NCI-H510A treated with DMSO at 0.1 percent for 48 hours (cell line): Measurements from ENCODE around the gene ETV1.

ENCODE experiments used
- DNase-seq: peaks from one replicate; lab custom pipeline; 2025; lab: John Stamatoyannopoulos, UW

ETV1 gene

DNA sequence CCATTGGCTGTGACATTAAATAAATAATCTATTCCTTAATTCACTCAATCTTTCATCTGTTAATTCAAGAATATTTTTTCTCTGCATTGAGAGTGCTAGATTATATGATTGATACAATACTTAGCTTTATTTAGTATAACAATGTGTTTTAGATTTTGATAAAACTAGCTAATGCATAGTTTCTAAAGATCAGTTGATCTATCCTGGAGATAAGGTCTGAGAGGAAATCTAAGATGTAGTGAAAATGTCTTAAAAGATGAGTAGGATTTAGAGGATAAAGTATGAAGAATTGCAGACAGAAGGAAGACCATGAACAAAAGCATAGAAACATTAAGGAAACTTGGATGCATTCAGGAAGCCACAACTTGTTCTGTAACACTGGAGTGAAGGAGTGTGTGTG is 110.3 kb downstream of the ETV1 start:
- DNase-seq = no peak

DNA sequence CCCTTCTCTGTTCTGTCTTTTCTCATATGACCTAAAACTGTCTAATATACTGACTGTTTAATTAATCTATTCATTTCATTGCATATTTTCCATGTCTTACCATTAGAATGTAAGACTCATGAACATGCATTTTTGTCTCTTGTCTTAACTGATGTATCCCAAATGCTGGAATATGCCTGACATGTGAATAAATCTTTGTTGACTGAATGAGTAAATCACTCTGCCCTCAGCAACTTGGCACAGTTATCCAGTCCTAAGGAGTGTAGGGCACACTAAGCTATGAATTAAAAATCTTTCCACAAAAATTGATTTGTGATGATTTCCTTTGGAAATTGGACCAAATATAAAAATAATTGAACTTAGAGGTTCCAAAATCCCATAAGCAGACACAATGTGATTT is 111.3 kb downstream of the ETV1 start:
- no peak for DNase-seq

DNA sequence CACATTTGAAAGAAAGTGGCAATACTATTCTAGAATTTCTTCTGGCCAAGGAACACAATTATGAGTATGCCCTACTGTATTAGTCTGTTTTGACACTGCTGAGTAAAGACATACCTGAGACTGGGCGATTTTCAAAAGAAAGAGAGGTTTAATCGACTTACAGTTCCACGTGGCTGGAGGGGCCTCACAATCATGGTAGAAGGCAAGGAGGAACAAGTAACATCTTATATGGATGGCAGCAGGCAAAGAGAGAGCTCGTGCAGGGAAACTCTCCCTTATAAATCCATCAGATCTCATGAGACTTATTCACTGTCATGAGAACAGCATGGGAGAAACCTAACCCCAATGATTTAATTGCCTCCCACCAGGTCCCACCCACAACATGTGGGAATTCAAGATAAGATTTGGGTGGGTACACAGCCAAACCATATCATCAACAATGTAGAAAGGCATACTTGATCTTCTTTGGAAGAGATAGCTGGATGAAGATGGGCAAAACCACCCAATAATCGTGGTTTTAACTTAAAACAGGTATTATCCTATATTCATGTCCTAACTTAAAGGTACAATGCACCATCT is 113.9 kb downstream of the ETV1 start:
- DNase-seq = no peak

DNA sequence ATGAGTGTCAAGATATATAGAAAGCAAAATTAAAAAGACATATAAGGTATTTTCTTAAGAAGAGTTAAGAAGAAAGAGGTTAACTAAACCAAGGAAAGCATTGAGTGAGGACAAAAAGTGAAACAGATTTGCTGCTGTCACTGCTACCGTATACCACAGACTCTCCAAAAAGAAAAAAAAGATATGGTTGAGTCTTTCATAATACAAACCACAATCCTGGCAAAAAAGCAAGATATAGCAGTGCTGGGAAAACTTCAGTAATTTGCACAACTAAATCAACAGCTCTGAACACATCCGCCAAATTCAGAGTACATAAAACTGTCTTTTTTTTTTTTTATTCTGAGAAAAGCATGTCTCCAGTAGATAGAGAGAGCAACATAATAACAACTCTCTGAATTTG is 114.7 kb downstream of the ETV1 start:
- DNase-seq = no peak

DNA sequence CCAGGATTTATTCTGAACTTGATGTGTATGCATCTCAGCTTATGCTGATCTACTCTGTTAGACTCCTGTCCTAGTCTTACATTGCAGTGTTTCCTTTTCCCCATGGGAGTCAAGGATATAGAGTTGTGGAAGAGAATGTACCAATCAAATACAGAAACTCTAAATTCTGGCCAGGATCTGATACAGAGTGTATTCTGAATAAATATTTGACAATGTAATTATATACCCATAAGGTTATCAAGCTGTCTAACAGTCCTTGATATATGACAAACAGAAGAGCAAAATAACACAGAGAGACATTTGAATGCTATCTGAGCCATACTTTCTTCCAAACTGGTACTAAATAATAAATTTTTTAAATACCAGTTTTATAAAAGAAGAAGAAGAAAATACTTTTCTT is 116.8 kb downstream of the ETV1 start:
- no peak for DNase-seq

DNA sequence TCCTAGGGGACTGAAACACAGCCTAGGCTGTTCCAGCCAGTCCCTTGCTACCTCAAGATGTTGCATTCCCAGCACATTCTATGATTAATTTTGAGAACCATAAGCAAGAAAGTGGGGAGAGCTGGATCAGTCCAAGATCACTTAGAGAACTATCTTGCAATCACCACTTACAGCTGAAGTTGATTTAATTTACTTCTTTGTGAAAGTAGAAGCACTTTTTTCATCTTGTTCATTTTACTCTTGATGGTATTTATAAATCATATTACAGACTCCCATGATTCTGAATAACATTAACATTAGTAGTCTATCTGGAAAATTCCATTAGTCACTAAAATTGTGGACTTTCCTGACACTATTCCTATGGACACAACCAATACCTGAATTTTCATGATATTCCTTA is 118.5 kb downstream of the ETV1 start:
- DNase-seq = no peak

DNA sequence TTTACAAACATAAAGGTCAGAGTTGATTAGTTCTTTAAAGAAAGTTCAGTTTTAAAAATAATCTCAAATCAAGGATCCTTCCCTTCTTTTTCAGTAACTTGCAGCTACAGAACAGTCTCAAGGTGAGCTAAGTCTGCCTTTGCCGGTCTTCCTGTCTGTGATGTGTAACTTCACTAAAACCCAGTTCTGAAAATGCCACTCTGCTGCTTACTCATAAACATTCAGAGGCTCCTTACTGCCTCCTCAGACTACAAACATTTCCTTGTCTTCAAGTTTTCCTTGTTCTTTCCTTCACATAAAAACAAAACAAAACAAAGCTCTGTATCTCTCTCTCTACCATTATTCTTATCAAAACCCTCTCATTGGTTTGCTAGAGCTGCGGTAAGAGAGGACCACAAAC is 128.7 kb downstream of the ETV1 start:
- DNase-seq = no peak

DNA sequence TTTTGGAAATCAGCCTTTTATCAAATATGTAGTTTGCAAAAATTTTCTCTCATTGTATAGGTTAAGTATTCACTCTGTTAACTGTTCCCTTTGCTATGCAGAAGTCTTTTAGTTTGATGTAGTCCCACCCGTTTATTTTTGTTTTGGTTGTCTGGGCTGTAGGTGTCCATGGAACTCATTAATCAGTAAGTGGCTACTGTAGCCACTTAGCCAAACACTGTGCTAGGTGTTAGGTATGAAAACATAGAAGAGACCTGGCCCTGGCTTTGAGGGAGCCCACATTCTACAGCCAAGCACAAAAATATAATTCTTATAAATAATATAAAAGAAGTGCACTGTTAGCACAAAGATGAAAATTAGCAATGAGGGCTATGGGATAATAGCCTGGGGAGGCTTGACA is 133.5 kb downstream of the ETV1 start:
- no peak for DNase-seq

DNA sequence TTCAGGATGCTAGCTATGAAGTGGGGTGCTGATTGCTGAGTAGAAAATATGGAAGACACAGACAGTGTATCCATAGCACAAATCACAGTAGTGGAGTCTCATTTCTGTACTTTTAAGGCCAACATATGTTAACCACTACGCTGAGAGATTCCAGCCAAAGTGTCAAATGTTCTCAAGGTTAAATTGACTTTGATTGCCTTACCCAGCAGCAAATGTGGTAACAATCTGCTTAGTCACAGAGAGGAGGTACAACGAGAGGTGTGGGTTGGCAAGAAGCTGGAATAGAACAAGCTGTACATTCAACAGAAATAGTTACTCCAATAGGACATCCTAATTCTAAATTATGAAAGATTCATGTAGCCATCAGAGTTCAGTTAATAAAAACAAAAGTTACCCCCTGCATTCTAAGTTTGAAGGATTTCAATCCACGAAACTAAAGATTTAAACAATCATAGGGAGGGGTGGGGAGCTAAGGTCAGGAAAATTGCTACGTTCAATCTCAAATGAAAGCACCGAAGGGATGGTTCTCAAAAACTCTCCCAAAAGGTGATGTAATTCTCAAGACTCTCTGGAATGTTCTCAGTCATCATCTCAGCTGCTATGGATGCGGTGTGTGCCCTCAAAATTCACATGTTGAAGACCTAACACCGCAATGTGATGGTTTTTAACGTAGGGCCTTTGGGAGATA is 137.0 kb downstream of the ETV1 start:
- no peak for DNase-seq

DNA sequence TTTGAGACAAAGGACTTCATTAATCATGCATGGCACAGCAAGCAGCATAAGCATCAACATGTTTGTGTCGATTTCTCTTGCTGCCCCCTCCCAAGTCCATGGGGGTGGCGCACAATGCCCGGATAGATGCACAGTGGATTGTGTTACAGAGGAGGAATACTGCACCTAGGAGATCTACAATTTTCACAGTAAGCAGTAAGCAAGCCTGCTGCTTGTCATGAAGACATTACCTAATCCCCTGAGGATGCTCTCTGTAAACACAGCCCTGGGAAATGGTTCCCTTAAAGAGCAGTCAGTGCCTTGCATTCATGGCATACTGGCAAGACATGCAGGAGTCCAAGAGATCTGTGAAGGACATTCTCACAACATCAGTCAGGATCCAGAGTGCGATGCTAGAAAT is 137.7 kb downstream of the ETV1 start:
- no peak for DNase-seq

DNA sequence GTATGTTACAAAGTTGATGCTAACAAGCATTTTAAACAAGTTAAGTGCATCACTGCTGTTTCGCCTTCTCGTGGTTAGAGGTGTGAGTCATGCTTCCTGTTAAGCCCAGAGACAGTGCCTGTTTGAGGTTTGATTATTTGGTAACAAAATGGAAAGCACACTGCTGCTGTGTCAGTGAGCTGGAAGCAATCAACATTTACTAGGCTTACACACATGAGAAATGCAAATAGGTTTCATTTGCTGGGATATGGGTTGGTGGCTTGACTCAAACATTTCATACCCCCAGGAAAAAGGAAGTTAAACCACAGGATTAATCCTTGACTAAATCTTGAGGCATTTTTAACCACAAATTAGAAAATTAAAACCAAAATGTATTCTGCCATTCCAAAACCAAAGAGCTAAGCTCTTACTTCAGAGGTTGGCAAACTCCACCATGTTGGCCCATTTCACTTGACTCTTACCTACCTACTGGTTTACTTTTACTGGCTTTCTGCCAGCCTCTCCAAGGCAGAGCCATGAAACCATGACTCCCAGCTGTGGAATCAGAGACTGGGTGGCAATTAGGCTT is 139.2 kb downstream of the ETV1 start:
- DNase-seq = peak; percentile 59

DNA sequence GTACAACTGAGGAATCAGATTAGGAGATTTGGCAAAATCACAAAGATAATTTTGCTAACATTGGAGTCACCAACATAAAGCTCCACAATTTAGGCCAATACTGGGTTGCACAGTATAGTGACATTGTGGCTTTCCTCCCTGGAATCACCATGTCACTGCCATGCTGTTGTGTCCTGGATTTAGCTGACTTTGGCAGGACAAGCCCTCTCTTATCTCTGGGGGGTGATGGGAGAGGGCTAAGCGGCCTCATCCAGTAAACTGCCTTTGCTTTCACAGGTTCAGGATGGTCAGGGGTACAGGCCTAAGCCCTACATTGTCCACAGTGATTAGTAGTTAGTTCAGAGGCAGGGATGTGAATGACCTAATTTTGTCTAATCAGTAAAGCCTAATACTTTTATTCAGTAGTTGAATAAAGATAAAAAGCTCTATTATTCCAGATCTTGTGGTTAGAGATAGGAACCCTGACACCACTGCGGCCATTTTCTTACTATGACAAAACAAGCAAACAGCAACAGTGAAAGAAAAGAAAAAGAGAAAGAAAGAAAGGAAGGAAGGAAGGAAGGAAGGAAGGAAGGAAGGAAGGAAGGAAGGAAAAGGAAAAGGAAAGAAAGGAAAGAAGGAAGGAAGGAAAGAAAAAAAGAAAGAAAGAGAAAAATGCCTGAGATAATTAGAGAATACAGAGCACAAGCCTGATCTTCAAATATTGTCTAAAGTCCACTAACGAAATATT is 140.1 kb downstream of the ETV1 start:
- DNase-seq = no peak

DNA sequence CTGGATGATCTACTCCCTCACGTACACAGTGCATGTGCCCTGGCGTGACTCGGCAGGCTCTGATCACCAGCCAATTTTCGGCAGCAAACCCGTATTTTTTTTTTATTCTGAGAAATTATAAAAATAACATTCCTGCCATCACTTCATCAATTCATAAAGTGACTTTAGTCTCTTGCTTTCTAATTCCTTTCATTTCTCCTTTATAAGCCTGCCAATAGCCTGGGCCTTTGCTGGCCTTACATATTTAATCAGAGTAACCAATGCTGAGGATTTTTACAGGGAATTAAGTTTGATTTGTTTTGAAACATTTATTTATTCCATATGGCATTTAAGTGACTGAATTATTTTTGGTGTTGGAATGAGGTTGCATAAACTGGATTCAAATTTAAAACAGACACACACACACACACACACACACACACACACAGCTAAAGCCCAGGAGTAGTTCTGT is 140.8 kb downstream of the ETV1 start:
- no peak for DNase-seq

DNA sequence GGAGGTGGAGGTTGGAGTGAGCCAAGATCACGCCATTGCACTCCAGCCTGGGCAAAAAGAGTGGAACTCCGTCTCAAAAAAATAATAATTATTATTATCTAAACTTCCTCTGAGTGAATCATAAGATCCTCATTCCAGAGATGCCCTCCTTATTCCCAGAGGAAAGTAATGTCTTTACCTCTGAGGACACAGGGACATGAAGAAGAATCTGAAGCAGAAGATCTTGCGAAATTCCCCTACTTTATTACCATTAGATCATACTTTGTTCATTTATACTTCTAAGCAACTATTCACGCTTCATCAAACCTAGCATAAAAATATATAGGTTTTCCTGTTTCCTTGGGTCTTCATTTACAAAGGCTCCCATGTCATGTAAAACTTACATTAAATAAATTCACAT is 143.1 kb downstream of the ETV1 start:
- no peak for DNase-seq

DNA sequence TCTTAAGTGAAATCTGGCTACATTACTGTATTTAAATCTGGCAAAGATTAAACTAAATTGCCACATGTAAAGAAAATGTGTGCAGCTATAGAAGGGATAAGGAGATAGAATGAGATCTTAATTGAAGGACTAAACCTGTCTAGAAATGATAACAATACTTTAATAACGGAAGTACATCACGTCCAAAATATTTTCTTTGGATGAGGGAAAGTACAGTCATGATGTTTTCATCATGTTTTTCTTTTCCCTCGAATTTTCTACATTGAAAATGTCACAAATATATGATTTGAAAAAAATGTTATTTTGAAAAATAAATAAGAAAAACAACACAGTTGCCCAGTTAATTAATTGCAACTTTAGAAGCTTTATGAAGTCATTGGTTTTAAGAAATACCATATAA is 143.9 kb downstream of the ETV1 start:
- no peak for DNase-seq

DNA sequence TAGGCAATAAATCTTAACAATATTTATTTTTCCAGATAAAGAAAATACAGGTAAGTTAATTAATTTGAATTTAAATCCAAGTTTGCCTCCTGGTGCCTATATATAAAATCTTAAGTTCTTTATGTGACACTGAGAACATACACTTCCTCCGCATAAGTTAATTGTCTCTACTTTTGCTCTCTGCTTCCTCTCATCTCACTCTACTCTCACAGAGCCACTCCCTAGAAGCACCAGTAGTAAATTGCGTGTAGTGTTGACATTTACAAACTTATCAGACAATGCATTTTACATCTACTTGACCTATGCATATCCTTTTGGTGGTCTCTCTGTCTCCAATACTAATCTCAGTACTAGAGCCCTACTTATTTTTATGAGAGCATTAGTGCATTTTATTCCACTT is 144.5 kb downstream of the ETV1 start:
- no peak for DNase-seq

DNA sequence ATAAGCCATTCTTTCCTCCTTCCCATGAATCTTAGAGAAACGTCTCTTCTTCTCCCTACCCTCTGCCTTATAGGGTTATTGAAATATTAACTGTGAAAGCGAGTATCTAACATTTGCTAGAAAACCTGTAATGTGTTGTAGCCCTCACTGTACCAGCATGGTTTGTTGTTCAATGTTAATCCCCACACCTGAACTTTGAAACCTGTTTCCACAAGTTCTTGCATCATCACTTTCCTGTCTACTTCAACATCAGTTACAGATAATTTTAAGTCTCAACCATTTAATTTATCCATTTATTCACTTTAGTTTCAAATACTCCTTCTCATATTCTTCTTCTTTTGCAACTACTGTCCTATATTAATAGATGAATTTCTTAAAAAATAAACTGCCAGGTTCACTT is 148.2 kb downstream of the ETV1 start:
- DNase-seq = no peak
